Measurements from ENCODE around the gene NXPH4. TPM values are rescaled to one million over a fixed set of nuclear protein-coding genes. Genes with fewer than 3 reads are reported as not detected.

Gene NXPH4
- total RNA-seq, 1 experiment from 2014 or later: 4.8 TPM

GRCh38 chr12:57194253-57194652, 22.3 kb upstream of the NXPH4 start:
- Histone ChIP-seq H3K4me1 (ENCODE audit: insufficient read depth, low read length, poor library complexity, severe bottlenecking) (peaks cover 11% of the 10 kb centered on the region), H3K36me3 (ENCODE audit: insufficient read depth, low read length, poor library complexity, severe bottlenecking) (peaks cover 10% of the 10 kb centered on the region), H3K27ac (ENCODE audit: low read depth, low read length, poor library complexity, severe bottlenecking) (no peak overlapping the region), H3K27me3 (replicated peaks; ENCODE audit: insufficient read depth, low read depth, low read length, poor library complexity) (no peaks in the 10 kb centered on the region), H3K4me3 (ENCODE audit: low read depth, low read length, poor library complexity, severe bottlenecking) (no peak overlapping the region), H3K9me3 (ENCODE audit: low read depth, low read length, poor library complexity, severe bottlenecking) (no peaks in the 10 kb centered on the region)
- CTCF ChIA-PET: no interaction called here
- intact Hi-C loops (cut with micrococcal nuclease; ENCODE audit: unreplicated experiment): no loop called here
- POLR2A ChIA-PET (ENCODE audit: low non-redundant PET): no interaction called here
- TF ChIP-seq EZH2 (IDR thresholded peaks at IDR 0.05; ENCODE audit: borderline replicate concordance, low read depth, low read length, poor library complexity, severe bottlenecking): no peak
- TF ChIP-seq, protein P1, sequence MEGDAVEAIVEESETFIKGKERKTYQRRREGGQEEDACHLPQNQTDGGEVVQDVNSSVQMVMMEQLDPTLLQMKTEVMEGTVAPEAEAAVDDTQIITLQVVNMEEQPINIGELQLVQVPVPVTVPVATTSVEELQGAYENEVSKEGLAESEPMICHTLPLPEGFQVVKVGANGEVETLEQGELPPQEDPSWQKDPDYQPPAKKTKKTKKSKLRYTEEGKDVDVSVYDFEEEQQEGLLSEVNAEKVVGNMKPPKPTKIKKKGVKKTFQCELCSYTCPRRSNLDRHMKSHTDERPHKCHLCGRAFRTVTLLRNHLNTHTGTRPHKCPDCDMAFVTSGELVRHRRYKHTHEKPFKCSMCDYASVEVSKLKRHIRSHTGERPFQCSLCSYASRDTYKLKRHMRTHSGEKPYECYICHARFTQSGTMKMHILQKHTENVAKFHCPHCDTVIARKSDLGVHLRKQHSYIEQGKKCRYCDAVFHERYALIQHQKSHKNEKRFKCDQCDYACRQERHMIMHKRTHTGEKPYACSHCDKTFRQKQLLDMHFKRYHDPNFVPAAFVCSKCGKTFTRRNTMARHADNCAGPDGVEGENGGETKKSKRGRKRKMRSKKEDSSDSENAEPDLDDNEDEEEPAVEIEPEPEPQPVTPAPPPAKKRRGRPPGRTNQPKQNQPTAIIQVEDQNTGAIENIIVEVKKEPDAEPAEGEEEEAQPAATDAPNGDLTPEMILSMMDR (conservative IDR thresholded peaks at IDR 0.05; ENCODE audit: low read depth, low read length): no peak
- no peak for DNase-seq (ENCODE audit: low spot score)
- no TSS peak for BruUV-seq (replicated peaks)

DNA sequence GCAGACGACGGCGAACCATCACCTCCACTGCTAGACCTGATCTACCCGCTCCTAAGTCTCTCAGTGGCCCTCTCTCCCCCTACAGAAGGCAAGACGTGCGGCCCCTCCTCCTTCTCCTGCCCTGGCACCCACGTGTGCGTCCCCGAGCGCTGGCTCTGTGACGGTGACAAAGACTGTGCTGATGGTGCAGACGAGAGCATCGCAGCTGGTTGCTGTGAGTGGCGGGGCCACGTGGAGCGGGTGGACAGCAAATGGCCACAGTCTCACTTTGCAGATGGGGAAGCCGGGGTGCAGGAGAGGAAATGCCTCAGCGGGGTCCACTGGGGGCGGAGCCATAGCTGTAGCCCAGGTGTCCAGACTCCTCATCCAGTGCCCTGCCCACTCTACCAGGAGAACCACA, 21.4 kb upstream of the NXPH4 start:
- intact Hi-C loops (cut with micrococcal nuclease; ENCODE audit: unreplicated experiment): no loop called here
- Histone ChIP-seq H3K27ac (ENCODE audit: low read depth, low read length, poor library complexity, severe bottlenecking) (no peak overlapping the region), H3K36me3 (ENCODE audit: insufficient read depth, low read length, poor library complexity, severe bottlenecking) (peaks cover 14% of the 10 kb centered on the region), H3K27me3 (replicated peaks; ENCODE audit: insufficient read depth, low read depth, low read length, poor library complexity) (no peaks in the 10 kb centered on the region), H3K4me1 (ENCODE audit: insufficient read depth, low read length, poor library complexity, severe bottlenecking) (peaks cover 6% of the 10 kb centered on the region), H3K9me3 (ENCODE audit: low read depth, low read length, poor library complexity, severe bottlenecking) (no peaks in the 10 kb centered on the region), H3K4me3 (ENCODE audit: low read depth, low read length, poor library complexity, severe bottlenecking) (no peak overlapping the region)
- no peak for DNase-seq (ENCODE audit: low spot score)
- ChIA-PET CTCF (no interaction called here), POLR2A (ENCODE audit: low non-redundant PET) (no interaction called here)
- BruUV-seq (replicated peaks): no TSS peak
- TF ChIP-seq, protein P1 (conservative IDR thresholded peaks at IDR 0.05; ENCODE audit: low read depth, low read length): no peak
- TF ChIP-seq EZH2 (IDR thresholded peaks at IDR 0.05; ENCODE audit: borderline replicate concordance, low read depth, low read length, poor library complexity, severe bottlenecking): no peak

DNA sequence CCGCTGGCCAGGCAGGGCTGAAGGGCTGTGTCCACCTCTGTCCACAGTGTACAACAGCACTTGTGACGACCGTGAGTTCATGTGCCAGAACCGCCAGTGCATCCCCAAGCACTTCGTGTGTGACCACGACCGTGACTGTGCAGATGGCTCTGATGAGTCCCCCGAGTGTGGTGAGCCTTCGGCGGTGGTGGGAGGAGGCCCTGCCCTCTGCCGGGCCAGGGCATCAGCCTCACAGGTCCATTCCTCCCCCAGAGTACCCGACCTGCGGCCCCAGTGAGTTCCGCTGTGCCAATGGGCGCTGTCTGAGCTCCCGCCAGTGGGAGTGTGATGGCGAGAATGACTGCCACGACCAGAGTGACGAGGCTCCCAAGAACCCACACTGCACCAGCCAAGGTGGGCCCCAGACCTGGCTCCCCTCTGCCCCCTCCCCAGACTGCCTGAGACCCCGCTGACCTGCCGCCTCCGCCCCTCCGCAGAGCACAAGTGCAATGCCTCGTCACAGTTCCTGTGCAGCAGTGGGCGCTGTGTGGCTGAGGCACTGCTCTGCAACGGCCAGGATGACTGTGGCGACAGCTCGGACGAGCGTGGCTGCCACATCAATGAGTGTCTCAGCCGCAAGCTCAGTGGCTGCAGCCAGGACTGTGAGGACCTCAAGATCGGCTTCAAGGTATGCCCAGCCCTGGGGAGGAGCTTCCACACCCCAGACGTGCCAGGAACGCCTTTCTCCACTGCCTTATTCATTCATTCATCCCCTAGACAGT, 20.8 kb upstream of the NXPH4 start:
- no peak for TF ChIP-seq EZH2 (IDR thresholded peaks at IDR 0.05; ENCODE audit: borderline replicate concordance, low read depth, low read length, poor library complexity, severe bottlenecking)
- TF ChIP-seq, protein P1 (conservative IDR thresholded peaks at IDR 0.05; ENCODE audit: low read depth, low read length): no peak
- H3K9me3 ChIP-seq (ENCODE audit: low read depth, low read length, poor library complexity, severe bottlenecking): no peaks in the 10 kb centered on the region
- no TSS peak for BruUV-seq (replicated peaks)
- no peak overlapping the region for H3K4me3 ChIP-seq (ENCODE audit: low read depth, low read length, poor library complexity, severe bottlenecking)
- POLR2A ChIA-PET (ENCODE audit: low non-redundant PET): no interaction called here
- H3K36me3 ChIP-seq (ENCODE audit: insufficient read depth, low read length, poor library complexity, severe bottlenecking): peaks cover 14% of the 10 kb centered on the region
- H3K27me3 ChIP-seq (replicated peaks; ENCODE audit: insufficient read depth, low read depth, low read length, poor library complexity): no peaks in the 10 kb centered on the region
- no peak for DNase-seq (ENCODE audit: low spot score)
- CTCF ChIA-PET: interaction anchor here (0.5 kb wide), 1 partner anchor 47 kb away, joined by 14 read pairs; no protein-coding TSS in a partner anchor
- intact Hi-C loops (cut with micrococcal nuclease; ENCODE audit: unreplicated experiment): no loop called here
- H3K27ac ChIP-seq (ENCODE audit: low read depth, low read length, poor library complexity, severe bottlenecking): no peak overlapping the region
- no peaks in the 10 kb centered on the region for H3K4me1 ChIP-seq (ENCODE audit: insufficient read depth, low read length, poor library complexity, severe bottlenecking)

All from A673 (cell line).